Neural crest cell (in vitro differentiated cells): ENCODE data around the gene CTIF. TPM values are rescaled to one million over a fixed set of nuclear protein-coding genes. Genes with fewer than 3 reads are reported as not detected.
A peak's percentile ranks its signal among the peaks of the same experiment; 100 is the strongest.

ENCODE experiments used
- DNase-seq: peaks from one replicate; pipeline ENCODE4 v3.0.0; 2021; ENCODE audit warnings: low read depth, mixed read lengths, low spot score
- H3K27ac Mint-ChIP-seq: one replicate; pipeline ENCODE4 v1.8.0; 2021; ENCODE audit warnings: mild to moderate bottlenecking, mixed read lengths; ENCODE audit not compliant: unreplicated experiment
- H3K27me3 Mint-ChIP-seq: 2 replicates; pipeline ENCODE4 v1.8.0; 2021; ENCODE audit warnings: low read depth, mild to moderate bottlenecking, mixed read lengths
- H3K36me3 Mint-ChIP-seq: 2 replicates; pipeline ENCODE4 v1.8.0; 2021; ENCODE audit warnings: low read depth, mild to moderate bottlenecking, mixed read lengths
- H3K4me1 Mint-ChIP-seq: 2 replicates; pipeline ENCODE4 v1.8.0; 2021; ENCODE audit warnings: mixed read lengths
- H3K4me3 Mint-ChIP-seq: one replicate; pipeline ENCODE4 v1.8.0; 2021; ENCODE audit warnings: mild to moderate bottlenecking, mixed read lengths
- H3K9me3 Mint-ChIP-seq: 2 replicates; pipeline ENCODE4 v1.8.0; 2021; ENCODE audit warnings: mixed read lengths
- CTCF ChIP-seq: fragments of 200-600 bp; sonication (generic); conservative IDR thresholded peaks from 2 replicates; pipeline ENCODE4 v1.5.0; 2021; ENCODE audit warnings: antibody characterized with exemption, mild to moderate bottlenecking
- total RNA-seq: library from RNA; stranded (reverse); gene quantifications from 2 replicates; pipeline ENCODE4 v1.2.1, GENCODE V29; 2021

The CTIF gene
- total RNA-seq, 1 donor from 2014 or later, result 52.6 TPM

- H3K36me3 Mint-ChIP-seq, result peaks cover 24% of the 10 kb centered on the region
- no peak overlapping the region for H3K4me3 Mint-ChIP-seq
- peak overlapping the region; percentile 27 for H3K27ac Mint-ChIP-seq
- no peak for DNase-seq
- H3K9me3 Mint-ChIP-seq, result peaks cover 8% of the 10 kb centered on the region
- no peaks in the 10 kb centered on the region for H3K27me3 Mint-ChIP-seq
- no peak for TF ChIP-seq CTCF
- H3K4me1 Mint-ChIP-seq, result peaks cover 3% of the 10 kb centered on the region
These were observed 132.1 kb downstream of the CTIF start for GRCh38 chr18:48670751-48671560.

DNA sequence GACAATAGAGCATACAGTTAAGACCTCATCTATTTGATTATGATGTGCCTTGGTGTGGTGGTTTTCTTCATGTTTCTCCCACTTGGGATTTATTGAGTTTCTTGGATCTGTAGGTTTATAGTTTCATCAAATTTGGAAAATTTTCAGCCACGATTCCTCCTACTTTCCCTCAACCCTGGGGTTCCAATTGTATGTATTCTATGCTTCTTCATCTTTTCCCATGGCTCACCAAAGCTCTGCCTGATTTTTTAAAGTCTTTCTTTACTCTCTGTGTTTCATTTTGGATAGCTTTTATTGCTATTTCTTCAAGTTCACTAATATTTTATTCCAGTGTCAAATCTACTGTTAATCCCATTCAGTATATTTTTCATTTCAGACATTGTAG lies 132.7 kb downstream of the CTIF start:
- H3K9me3 Mint-ChIP-seq, result peaks cover 6% of the 10 kb centered on the region
- H3K4me3 Mint-ChIP-seq, result no peak overlapping the region
- no peak overlapping the region for H3K27ac Mint-ChIP-seq
- no peak for TF ChIP-seq CTCF
- H3K36me3 Mint-ChIP-seq, result peaks cover 21% of the 10 kb centered on the region
- DNase-seq, result no peak
- peaks cover 3% of the 10 kb centered on the region for H3K4me1 Mint-ChIP-seq
- H3K27me3 Mint-ChIP-seq, result no peaks in the 10 kb centered on the region

DNA sequence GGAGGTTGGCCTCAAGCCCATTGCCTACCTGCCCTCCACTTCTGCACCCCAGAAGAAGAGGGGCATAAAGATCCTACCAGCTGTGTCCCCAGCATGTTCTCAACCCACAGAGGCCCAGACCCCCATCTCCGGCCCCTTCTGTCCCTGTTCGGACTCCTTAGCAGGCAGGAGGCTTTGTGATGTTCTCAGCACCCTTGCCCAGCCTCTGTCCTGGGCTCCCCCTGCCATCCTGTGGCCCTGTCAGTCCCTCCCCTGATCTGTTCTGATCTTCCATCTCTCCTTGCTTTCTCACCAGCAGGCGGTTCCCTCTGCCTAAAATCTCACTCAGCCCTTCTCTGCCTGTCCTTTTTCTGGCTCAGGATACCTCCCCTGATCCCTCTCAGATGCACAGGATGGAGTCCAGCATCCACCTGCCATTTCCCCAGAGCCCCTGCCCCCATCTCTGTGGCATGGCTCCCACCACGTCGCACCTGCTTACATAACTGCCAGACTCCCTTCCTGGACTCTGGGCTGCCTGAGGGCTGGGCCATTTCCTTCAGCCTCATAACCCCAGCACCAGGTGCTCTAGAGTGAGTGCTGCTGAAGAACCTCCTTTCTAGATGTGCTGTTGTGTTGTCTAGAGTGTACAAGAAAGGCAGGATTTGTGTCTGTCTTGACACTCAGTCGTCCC lies 134.0 kb downstream of the CTIF start:
- no peak for DNase-seq
- Mint-ChIP-seq H3K36me3 (peaks cover 21% of the 10 kb centered on the region), H3K27ac (no peak overlapping the region), H3K27me3 (no peaks in the 10 kb centered on the region), H3K9me3 (peaks cover 6% of the 10 kb centered on the region), H3K4me1 (peaks cover 6% of the 10 kb centered on the region), H3K4me3 (no peak overlapping the region)
- TF ChIP-seq CTCF, result no peak

GRCh38 chr18:48673456-48673852 lies 134.6 kb downstream of the CTIF start:
- TF ChIP-seq CTCF, result no peak
- Mint-ChIP-seq H3K4me3 (no peak overlapping the region), H3K9me3 (peaks cover 6% of the 10 kb centered on the region), H3K27ac (no peak overlapping the region), H3K27me3 (no peaks in the 10 kb centered on the region), H3K36me3 (peaks cover 21% of the 10 kb centered on the region), H3K4me1 (peaks cover 6% of the 10 kb centered on the region)
- no peak for DNase-seq

- no peak for DNase-seq
- Mint-ChIP-seq H3K27ac (no peak overlapping the region), H3K9me3 (peaks cover 6% of the 10 kb centered on the region), H3K4me3 (no peak overlapping the region), H3K36me3 (peaks cover 21% of the 10 kb centered on the region), H3K4me1 (peaks cover 6% of the 10 kb centered on the region), H3K27me3 (no peaks in the 10 kb centered on the region)
- no peak for TF ChIP-seq CTCF
These were observed 135.3 kb downstream of the CTIF start for GRCh38 chr18:48673853-48674721.
